CD4-positive, alpha-beta T cell treated with Interleukin-4 for 1 hour (primary cell): ENCODE measurements around the gene PKP4.

Source experiments
- DNase-seq, 2 donors: peaks; one replicate each; pipeline ENCODE4 v3.0.0-alpha.2; 2020 to 2022

Gene PKP4

GRCh38 chr2:158661231-158661630, 204.5 kb downstream of the PKP4 start:
- no peak for DNase-seq

- no peak for DNase-seq
Observed at GRCh38 chr2:158662421-158662820, 205.7 kb downstream of the PKP4 start.

- no peak for DNase-seq
Observed at GRCh38 chr2:158663796-158664195, 207.0 kb downstream of the PKP4 start.

- no peak for DNase-seq
Observed at GRCh38 chr2:158664987-158665386, 208.2 kb downstream of the PKP4 start.

GRCh38 chr2:158665536-158666302, 209.0 kb downstream of the PKP4 start:
- no peak for DNase-seq

DNA sequence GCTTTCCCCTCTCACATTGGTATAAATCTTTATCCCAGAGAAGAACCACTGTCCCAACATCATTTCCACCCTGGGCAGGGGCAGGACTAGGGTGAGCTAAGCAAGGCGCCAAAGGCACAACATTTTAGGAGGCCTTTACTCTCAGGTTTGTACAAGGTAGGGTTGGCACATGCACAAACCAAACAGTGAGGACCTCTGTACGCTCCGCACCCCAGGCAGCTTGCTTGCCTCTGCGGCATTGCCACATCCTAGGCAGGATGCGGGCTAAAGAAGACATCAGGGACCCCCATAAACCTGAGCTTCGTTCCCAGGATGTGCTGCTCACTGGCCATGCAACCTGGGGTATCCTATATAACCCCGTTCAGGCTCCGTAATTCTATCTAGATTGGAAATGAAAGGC, 210.2 kb downstream of the PKP4 start:
- DNase-seq: no peak

DNA sequence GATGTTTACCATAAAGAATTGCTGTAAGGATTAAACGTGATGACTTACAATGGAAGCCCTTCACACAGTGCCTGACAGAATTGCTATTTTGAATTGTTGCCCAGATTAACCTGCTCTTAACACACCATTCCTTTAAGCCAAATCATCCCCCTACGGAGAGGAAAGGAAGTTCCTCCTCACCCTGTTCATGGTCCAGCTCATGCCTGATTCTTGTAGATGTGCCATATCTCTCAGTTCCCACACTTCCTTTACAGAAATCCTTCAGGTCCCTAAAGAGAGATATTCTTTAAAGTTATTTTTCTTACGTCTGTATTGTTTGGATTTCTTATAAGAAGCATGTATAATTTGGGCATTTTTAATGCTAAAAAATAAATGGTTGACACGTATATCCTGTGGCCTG, 210.8 kb downstream of the PKP4 start:
- DNase-seq: no peak

DNA sequence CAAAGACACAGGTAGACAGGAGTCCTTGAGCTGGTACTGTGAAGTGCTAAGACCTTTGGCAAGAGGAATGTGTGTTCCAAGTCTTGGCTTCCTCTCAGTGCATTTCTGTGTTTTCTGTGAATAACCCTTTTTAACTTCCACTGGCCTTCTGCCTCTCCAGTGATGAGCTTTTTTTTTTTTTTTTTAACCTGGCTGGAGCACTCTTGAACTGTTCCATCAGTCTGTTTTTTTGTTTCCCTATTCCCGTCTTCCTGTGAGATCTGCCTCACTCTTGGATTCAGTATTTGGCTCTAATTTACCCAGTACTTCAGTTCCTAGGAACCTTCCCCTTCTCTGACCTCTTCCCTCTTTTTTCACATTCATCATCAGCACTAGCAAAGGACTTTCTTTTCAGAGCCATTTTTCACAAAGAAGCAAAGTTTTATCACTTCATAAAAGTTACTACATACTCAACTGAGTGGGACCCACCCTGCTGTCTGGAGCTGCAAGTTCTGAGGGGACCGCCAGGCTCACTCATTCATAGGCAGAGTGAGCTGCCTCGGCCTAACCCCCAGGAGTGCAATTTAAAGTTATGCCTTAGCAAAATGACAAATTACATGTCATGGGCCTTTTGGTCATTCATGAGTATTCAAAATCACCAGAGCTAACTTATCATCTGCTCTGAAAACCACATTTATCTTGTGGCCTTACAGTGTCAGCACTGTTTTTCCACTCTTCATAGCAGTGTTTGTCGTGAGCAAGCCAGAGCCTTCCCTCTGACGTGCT, 211.4 kb downstream of the PKP4 start:
- DNase-seq: no peak

DNA sequence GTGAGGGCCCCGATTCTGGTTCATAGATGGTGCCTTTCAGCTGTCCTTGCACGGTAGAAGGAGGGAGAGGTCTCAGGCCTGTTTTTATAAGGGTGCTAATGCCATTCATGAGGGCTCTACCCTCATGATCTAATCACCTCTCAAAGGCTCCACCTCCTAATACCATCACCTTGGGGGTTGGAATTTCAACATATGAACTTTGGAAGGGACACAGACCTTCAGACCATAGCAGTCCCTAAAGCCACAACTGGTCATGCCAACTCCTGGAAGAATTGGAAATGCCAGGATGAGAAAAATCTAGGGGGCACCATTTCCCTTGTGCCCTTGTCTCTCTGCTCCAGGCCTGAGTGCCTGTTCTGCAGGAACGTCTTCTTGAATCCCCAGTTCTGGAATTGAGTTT, 213.5 kb downstream of the PKP4 start:
- no peak for DNase-seq

- no peak for DNase-seq
Observed at GRCh38 chr2:158671360-158672245, 214.9 kb downstream of the PKP4 start.

GRCh38 chr2:158676295-158676694, 219.5 kb downstream of the PKP4 start:
- no peak for DNase-seq

- no peak for DNase-seq
Observed at GRCh38 chr2:158676696-158677095, 219.9 kb downstream of the PKP4 start.

- DNase-seq: no peak
Observed at GRCh38 chr2:158677542-158677941, 220.8 kb downstream of the PKP4 start.

DNA sequence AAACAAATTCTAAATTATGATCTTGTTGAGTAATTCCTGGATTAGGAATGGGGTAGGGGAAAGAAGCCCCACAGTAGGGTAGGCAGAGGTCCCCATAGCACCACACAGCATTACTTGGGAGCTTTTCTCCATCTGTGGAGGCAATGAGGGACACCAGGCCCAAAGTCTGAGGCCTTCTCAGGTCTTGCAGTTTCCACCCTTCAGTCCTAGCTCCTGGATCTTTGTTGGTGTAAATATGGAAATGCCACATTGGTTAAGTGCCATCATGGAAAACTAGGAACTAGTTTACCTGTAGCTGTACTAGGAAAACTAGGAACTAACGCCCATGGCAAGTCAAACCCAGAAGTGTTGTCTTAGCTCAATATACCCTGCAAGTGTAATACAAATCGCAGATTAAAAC, 225.1 kb downstream of the PKP4 start:
- no peak for DNase-seq

- DNase-seq: no peak
Observed at GRCh38 chr2:158685646-158686045, 228.9 kb downstream of the PKP4 start.

GRCh38 chr2:158686210-158686691, 229.5 kb downstream of the PKP4 start:
- no peak for DNase-seq

DNA sequence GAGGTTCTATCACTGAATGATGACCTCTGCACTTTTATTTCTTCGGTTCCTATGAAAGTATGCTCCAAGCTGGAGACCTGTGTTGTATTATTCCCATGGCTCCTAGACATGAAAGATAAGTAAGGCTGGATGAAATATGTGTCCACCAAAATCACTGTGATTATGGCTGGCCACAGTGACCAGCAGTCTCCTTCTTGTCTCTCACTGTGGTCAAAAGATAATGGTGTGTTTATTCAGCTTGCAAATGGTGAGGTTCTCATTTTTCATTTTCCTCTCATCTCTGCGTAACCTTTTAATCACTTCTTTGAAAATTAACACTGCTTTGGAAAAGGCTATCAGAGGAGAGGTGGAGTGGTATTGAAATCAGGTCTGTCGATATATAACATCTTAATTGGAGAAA, 230.6 kb downstream of the PKP4 start:
- DNase-seq: no peak

- DNase-seq: no peak
Observed at GRCh38 chr2:158688721-158689120, 232.0 kb downstream of the PKP4 start.

- no peak for DNase-seq
Observed at GRCh38 chr2:158689391-158689790, 232.6 kb downstream of the PKP4 start.

- no peak for DNase-seq
Observed at GRCh38 chr2:158690823-158691222, 234.1 kb downstream of the PKP4 start.

GRCh38 chr2:158691619-158692018, 234.9 kb downstream of the PKP4 start:
- DNase-seq: no peak

GRCh38 chr2:158692372-158693103, 235.8 kb downstream of the PKP4 start:
- no peak for DNase-seq

GRCh38 chr2:158693476-158693875, 236.7 kb downstream of the PKP4 start:
- DNase-seq: no peak
